ENCODE measurements around the gene HOXB7.

DNA sequence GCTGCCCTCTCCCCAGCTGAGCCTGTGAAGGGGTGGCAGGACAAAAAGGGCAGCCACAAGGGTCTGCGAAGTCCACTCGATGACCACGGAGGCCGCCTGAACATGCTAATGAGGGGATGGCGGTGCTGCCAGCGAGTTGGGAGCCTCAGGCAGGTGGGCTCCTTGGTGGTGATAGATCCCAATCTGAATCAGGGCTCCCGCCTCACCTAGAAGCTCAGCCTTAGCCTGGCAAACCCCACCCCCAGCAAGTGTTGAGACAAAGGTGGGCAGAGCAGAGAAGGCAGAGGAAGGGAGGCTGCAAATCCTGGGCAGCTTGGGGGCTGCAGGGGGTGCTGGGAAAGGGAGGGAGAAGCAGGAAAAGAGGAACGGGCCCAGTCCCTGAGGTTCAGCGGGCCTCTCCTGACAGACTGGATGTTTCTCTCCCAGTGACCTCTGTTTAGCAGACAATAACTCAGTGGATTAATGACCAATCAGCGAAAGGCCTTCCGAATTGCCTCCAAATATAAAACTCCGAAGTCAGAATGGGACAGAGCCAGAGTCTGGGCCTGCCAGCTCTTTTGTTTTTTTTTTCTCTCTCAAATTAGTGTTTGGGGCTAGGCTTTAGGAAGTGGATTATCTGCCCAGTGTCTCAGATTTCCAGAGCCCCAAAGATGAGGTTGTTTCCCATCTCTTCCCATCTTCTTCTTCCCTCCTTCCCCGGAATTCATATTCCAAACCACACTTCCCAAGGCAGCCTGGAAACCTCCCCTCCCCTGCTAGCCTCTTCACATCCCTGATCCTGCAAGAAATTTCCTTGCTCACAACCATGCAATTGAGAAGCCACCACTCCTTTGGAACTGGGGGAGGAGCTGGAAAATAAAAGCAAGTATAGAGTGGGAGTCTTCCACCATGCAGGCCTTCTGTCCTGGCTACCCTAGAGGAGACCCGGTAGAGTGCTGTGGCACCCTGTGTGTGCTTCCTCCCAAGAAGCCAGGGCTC lies 50.7 kb downstream of the HOXB7 start:
- TF ChIP-seq, protein P1, sequence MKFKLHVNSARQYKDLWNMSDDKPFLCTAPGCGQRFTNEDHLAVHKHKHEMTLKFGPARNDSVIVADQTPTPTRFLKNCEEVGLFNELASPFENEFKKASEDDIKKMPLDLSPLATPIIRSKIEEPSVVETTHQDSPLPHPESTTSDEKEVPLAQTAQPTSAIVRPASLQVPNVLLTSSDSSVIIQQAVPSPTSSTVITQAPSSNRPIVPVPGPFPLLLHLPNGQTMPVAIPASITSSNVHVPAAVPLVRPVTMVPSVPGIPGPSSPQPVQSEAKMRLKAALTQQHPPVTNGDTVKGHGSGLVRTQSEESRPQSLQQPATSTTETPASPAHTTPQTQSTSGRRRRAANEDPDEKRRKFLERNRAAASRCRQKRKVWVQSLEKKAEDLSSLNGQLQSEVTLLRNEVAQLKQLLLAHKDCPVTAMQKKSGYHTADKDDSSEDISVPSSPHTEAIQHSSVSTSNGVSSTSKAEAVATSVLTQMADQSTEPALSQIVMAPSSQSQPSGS (IDR thresholded peaks at IDR 0.05; ENCODE audit: low read length), result no peak
- TF ChIP-seq, protein P2, sequence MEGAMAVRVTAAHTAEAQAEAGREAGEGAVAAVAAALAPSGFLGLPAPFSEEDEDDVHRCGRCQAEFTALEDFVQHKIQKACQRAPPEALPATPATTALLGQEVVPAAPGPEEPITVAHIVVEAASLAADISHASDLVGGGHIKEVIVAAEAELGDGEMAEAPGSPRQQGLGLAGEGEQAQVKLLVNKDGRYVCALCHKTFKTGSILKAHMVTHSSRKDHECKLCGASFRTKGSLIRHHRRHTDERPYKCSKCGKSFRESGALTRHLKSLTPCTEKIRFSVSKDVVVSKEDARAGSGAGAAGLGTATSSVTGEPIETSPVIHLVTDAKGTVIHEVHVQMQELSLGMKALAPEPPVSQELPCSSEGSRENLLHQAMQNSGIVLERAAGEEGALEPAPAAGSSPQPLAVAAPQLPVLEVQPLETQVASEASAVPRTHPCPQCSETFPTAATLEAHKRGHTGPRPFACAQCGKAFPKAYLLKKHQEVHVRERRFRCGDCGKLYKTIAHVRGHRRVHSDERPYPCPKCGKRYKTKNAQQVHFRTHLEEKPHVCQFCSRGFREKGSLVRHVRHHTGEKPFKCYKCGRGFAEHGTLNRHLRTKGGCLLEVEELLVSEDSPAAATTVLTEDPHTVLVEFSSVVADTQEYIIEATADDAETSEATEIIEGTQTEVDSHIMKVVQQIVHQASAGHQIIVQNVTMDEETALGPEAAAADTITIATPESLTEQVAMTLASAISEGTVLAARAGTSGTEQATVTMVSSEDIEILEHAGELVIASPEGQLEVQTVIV (IDR thresholded peaks at IDR 0.05; ENCODE audit: borderline replicate concordance, partially characterized antibody), result no peak
- TF ChIP-seq, protein P3, sequence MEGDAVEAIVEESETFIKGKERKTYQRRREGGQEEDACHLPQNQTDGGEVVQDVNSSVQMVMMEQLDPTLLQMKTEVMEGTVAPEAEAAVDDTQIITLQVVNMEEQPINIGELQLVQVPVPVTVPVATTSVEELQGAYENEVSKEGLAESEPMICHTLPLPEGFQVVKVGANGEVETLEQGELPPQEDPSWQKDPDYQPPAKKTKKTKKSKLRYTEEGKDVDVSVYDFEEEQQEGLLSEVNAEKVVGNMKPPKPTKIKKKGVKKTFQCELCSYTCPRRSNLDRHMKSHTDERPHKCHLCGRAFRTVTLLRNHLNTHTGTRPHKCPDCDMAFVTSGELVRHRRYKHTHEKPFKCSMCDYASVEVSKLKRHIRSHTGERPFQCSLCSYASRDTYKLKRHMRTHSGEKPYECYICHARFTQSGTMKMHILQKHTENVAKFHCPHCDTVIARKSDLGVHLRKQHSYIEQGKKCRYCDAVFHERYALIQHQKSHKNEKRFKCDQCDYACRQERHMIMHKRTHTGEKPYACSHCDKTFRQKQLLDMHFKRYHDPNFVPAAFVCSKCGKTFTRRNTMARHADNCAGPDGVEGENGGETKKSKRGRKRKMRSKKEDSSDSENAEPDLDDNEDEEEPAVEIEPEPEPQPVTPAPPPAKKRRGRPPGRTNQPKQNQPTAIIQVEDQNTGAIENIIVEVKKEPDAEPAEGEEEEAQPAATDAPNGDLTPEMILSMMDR (IDR thresholded peaks at IDR 0.05 in 2 of 3, conservative IDR thresholded peaks at IDR 0.05 in 1 of 3; ENCODE audit: control insufficient read depth in 2 of 3, extremely low read depth in 1 of 3, insufficient read depth in 1 of 3, low read depth in 3 of 3, low read length in 3 of 3), result no peak
- TF ChIP-seq SMC3 (IDR thresholded peaks at IDR 0.05; ENCODE audit: borderline replicate concordance, low read length) (no peak), EZH2 (IDR thresholded peaks at IDR 0.05; ENCODE audit: borderline replicate concordance, control insufficient read depth, low read depth, low read length) (no peak), POLR2AphosphoS5 (IDR thresholded peaks at IDR 0.05; ENCODE audit: low read length) (no peak), ZNF207 (IDR thresholded peaks at IDR 0.05; ENCODE audit: borderline replicate concordance) (no peak), ZNF24 (IDR thresholded peaks at IDR 0.05) (no peak), ZNF217 (IDR thresholded peaks at IDR 0.05) (no peak), KDM1A (IDR thresholded peaks at IDR 0.05; ENCODE audit: borderline replicate concordance) (no peak), ZSCAN29 (IDR thresholded peaks at IDR 0.05) (no peak)
- TF ChIP-seq, protein P4, sequence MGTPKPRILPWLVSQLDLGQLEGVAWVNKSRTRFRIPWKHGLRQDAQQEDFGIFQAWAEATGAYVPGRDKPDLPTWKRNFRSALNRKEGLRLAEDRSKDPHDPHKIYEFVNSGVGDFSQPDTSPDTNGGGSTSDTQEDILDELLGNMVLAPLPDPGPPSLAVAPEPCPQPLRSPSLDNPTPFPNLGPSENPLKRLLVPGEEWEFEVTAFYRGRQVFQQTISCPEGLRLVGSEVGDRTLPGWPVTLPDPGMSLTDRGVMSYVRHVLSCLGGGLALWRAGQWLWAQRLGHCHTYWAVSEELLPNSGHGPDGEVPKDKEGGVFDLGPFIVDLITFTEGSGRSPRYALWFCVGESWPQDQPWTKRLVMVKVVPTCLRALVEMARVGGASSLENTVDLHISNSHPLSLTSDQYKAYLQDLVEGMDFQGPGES (IDR thresholded peaks at IDR 0.05), result no peak

Measured in GM12878 (cell line).